Left renal pelvis (tissue), 4 donors: ENCODE measurements around the gene GDPGP1. TPM values are rescaled to one million over a fixed set of nuclear protein-coding genes. Genes with fewer than 3 reads are reported as not detected.
"Not testable (repeated sequence)": the region's sequence is repeated elsewhere in the genome, so short reads cannot be mapped to it uniquely, and the experiment has no call there.

Experiments used
- DNase-seq, 4 donors: peaks; one replicate each; pipeline ENCODE4 v3.0.0-alpha.2; 2013; ENCODE audit warnings: low read depth in 4 of 4, low spot score in 3 of 4
- polyA plus RNA-seq, 4 donors: library from polyadenylated mRNA; unstranded; fragments of 120-200 nt; gene quantifications; one replicate each; pipeline ENCODE4 v1.2.1, GENCODE V29; 2013; ENCODE audit not compliant: insufficient read length in 4 of 4

The GDPGP1 gene
- polyA plus RNA-seq, 4 donors: 2.2 to 5.0 (median 4.2) TPM

- DNase-seq: peak in 3 of 4 donors; percentile 75 to 81 (median 77)
Observed at GRCh38 chr15:90249203-90249863, 15.3 kb downstream of the GDPGP1 start, which contains the start of gene TTLL13. Gene TTLL13 (plus strand): TSS chr15:90249556. CDS start chr15:90250631, 1,075 bp downstream.

GRCh38 chr15:90257776-90258175 is 23.8 kb downstream of the GDPGP1 start:
- no peak for DNase-seq

- DNase-seq: no peak
Observed at GRCh38 chr15:90259524-90259923, 25.5 kb downstream of the GDPGP1 start.

GRCh38 chr15:90260731-90261130 is 26.7 kb downstream of the GDPGP1 start:
- DNase-seq: not testable (repeated sequence)

- no peak for DNase-seq
Observed at GRCh38 chr15:90261811-90262210, 27.8 kb downstream of the GDPGP1 start.

GRCh38 chr15:90262426-90262825 is 28.4 kb downstream of the GDPGP1 start:
- no peak for DNase-seq

GRCh38 chr15:90264671-90265070 is 30.7 kb downstream of the GDPGP1 start:
- no peak for DNase-seq

- DNase-seq: peak; percentile 81 to 88 (median 86)
Observed at GRCh38 chr15:90265271-90266060, 31.5 kb downstream of the GDPGP1 start, which contains the start of gene NGRN. Gene NGRN (plus strand): TSS chr15:90265672. CDS start chr15:90265713, 41 bp downstream.

- DNase-seq: no peak
Observed at GRCh38 chr15:90266061-90266431, 32.0 kb downstream of the GDPGP1 start.

- no peak for DNase-seq
Observed at GRCh38 chr15:90266485-90266884, 32.5 kb downstream of the GDPGP1 start.

- DNase-seq: no peak
Observed at GRCh38 chr15:90268415-90268814, 34.4 kb downstream of the GDPGP1 start.

GRCh38 chr15:90270502-90271150 is 36.6 kb downstream of the GDPGP1 start:
- no peak for DNase-seq

- no peak for DNase-seq
Observed at GRCh38 chr15:90271459-90272166, 37.6 kb downstream of the GDPGP1 start.

GRCh38 chr15:90278467-90278866 is 44.5 kb downstream of the GDPGP1 start:
- DNase-seq: not testable (repeated sequence)

GRCh38 chr15:90280743-90281142 is 46.7 kb downstream of the GDPGP1 start:
- DNase-seq: not testable (repeated sequence)

GRCh38 chr15:90281637-90282036 is 47.6 kb downstream of the GDPGP1 start:
- not testable (repeated sequence) for DNase-seq

GRCh38 chr15:90286678-90287077 is 52.7 kb downstream of the GDPGP1 start:
- no peak for DNase-seq

- DNase-seq: no peak
Observed at GRCh38 chr15:90287101-90287500, 53.1 kb downstream of the GDPGP1 start.

- no peak for DNase-seq
Observed at GRCh38 chr15:90287946-90288345, 53.9 kb downstream of the GDPGP1 start.

- DNase-seq: no peak
Observed at GRCh38 chr15:90291679-90292356, 57.8 kb downstream of the GDPGP1 start.
